Measurements from ENCODE around the gene FBXO15. TPM values are rescaled to one million over a fixed set of nuclear protein-coding genes. Genes with fewer than 3 reads are reported as not detected.

Gene FBXO15
- total RNA-seq, 4 donors from 2014 or later: 0.28 to 0.60 (median 0.50) TPM; not detected in 1

GRCh38 chr18:74137920-74138538, 9.6 kb downstream of the FBXO15 start:
- DNase-seq (ENCODE audit: low spot score) (no peak), ATAC-seq (ENCODE audit: low FRiP score) (no peak)
- no peak for TF ChIP-seq CTCF (IDR thresholded peaks at IDR 0.05)

GRCh38 chr18:74132201-74132600, 15.4 kb downstream of the FBXO15 start:
- no peak for TF ChIP-seq CTCF (IDR thresholded peaks at IDR 0.05)
- no peak for DNase-seq (ENCODE audit: low spot score)
- no peak for ATAC-seq (ENCODE audit: low FRiP score)

GRCh38 chr18:74131124-74131523, 16.5 kb downstream of the FBXO15 start:
- ATAC-seq (ENCODE audit: low FRiP score): no peak
- no peak for DNase-seq (ENCODE audit: low spot score)
- no peak for TF ChIP-seq CTCF (IDR thresholded peaks at IDR 0.05)

- DNase-seq (ENCODE audit: low spot score) (no peak), ATAC-seq (ENCODE audit: low FRiP score) (no peak)
- TF ChIP-seq CTCF (IDR thresholded peaks at IDR 0.05): no peak
Observed at GRCh38 chr18:74128159-74128558, 19.5 kb downstream of the FBXO15 start.

- TF ChIP-seq CTCF (IDR thresholded peaks at IDR 0.05): no peak
- no peak for ATAC-seq (ENCODE audit: low FRiP score)
- no peak for DNase-seq (ENCODE audit: low spot score)
Observed at GRCh38 chr18:74126684-74127655, 20.7 kb downstream of the FBXO15 start.

GRCh38 chr18:74124642-74125041, 23.0 kb downstream of the FBXO15 start:
- ATAC-seq (ENCODE audit: low FRiP score) (no peak), DNase-seq (ENCODE audit: low spot score) (no peak)
- no peak for TF ChIP-seq CTCF (IDR thresholded peaks at IDR 0.05)

Data from omental fat pad (tissue), 4 donors.